Body of pancreas (tissue), 4 donors: ENCODE results near the gene MEGF10. TPM values are rescaled to one million over a fixed set of nuclear protein-coding genes. Genes with fewer than 3 reads are reported as not detected.
"Not testable (repeated sequence)": the region's sequence is repeated elsewhere in the genome, so short reads cannot be mapped to it uniquely, and the experiment has no call there.

Experiments
- ATAC-seq: fragments of 150-250 bp; one replicate; pipeline ENCODE4 v1.9.1; 2016
- DNase-seq, 4 donors: peaks; one replicate each; pipeline ENCODE4 v3.0.0-alpha.2; 2019
- H3K27ac ChIP-seq, 4 donors: fragments of 200-600 bp; sonication (generic); 1 replicate in 3 of 4; 2 replicates in 1 of 4; pipeline versions ENCODE4 v1.5.1 to v1.6.1; 2016 to 2019; ENCODE audit warnings: mild to moderate bottlenecking in 1 of 4, mixed read lengths in 1 of 4, moderate library complexity in 1 of 4
- H3K27me3 ChIP-seq, 2 donors: fragments of 200-600 bp; sonication (generic); one replicate each; pipeline ENCODE4 v1.6.0; 2016; ENCODE audit warnings: mild to moderate bottlenecking in 1 of 2
- H3K36me3 ChIP-seq, 2 donors: fragments of 200-600 bp; sonication (generic); replicated peaks in 1 of 2; 2 replicates each; pipeline ENCODE4 v1.5.1; 2016; ENCODE audit warnings: low read depth in 2 of 2; ENCODE audit not compliant: insufficient read depth in 1 of 2
- H3K4me1 ChIP-seq: fragments of 200-600 bp; sonication (generic); one replicate; pipeline ENCODE4 v1.6.0; 2016
- H3K4me3 ChIP-seq, 2 donors: fragments of 200-600 bp; sonication (generic); 1 replicate in 1 of 2; 2 replicates in 1 of 2; pipeline ENCODE4 v1.5.1; 2016 to 2019
- H3K9me3 ChIP-seq, 3 donors: fragments of 200-600 bp; sonication (generic); 1 replicate in 2 of 3; 2 replicates in 1 of 3; pipeline ENCODE4 v1.5.1; 2016
- CTCF ChIP-seq, 7 experiments: fragments of 450-650 bp in 4 of 7; fragments of 200-600 bp in 3 of 7; sonication (generic) in 3 of 7; IDR thresholded peaks; one replicate each; pipeline ENCODE4 v1.5.1; 2016 to 2019; ENCODE audit warnings: antibody characterized with exemption in 7 of 7
- POLR2A ChIP-seq, 3 donors: fragments of 450-650 bp; IDR thresholded peaks; one replicate each; pipeline ENCODE4 v1.6.1; 2016; ENCODE audit warnings: antibody characterized with exemption in 3 of 3, mild to moderate bottlenecking in 2 of 3
- WGBS, 2 donors: methylation state at CpG; one replicate each; pipeline ENCODE4 v1.1.5; 2017; 5-methylcytosine and 5-hydroxymethylcytosine counted together
- intact Hi-C: fragments of 100-400 bp; cut with DNase I; formaldehyde crosslinking; loops from one replicate; pipeline ENCODE4 v1.15.1; 2023
- total RNA-seq, 2 donors: library from RNA; depleted of rRNA; stranded (reverse); fragments of >200 nt; gene quantifications; one replicate each; pipeline ENCODE4 v1.1.0, GENCODE V29; 2016

MEGF10 gene
- total RNA-seq, 2 donors from 2014 or later = under 0.01 TPM; not detected in 1

GRCh38 chr5:127294829-127295228, 4.2 kb downstream of the MEGF10 start:
- 83 to 91% methylated on average over 1 of the region's 1 CpG for WGBS, 2 donors
- peaks cover 9% of the 10 kb centered on the region for H3K4me1 ChIP-seq
- H3K27ac ChIP-seq = no peak overlapping the region
- no peak overlapping the region for H3K4me3 ChIP-seq
- ATAC-seq (no peak), DNase-seq (no peak)
- TF ChIP-seq CTCF (IDR thresholded peaks at IDR 0.05) (no peak), POLR2A (IDR thresholded peaks at IDR 0.05) (no peak)
- intact Hi-C loops = loop anchor here (10.0 kb wide), 1 partner anchor 200 kb away; no protein-coding TSS in a partner anchor
- H3K9me3 ChIP-seq = no peaks in the 10 kb centered on the region
- no peaks in the 10 kb centered on the region for H3K36me3 ChIP-seq
- H3K27me3 ChIP-seq = no peaks in the 10 kb centered on the region

- peaks cover 4% of the 10 kb centered on the region for H3K4me1 ChIP-seq
- 69 to 70% methylated on average over 1 of the region's 1 CpG for WGBS, 2 donors
- H3K4me3 ChIP-seq = no peak overlapping the region
- no peak for ATAC-seq
- no peak for TF ChIP-seq CTCF (IDR thresholded peaks at IDR 0.05)
- TF ChIP-seq POLR2A (IDR thresholded peaks at IDR 0.05) = no peak
- intact Hi-C loops = loop anchor here (10.0 kb wide), 1 partner anchor 199 kb away; no protein-coding TSS in a partner anchor
- no peak for DNase-seq
- no peaks in the 10 kb centered on the region for H3K9me3 ChIP-seq
- H3K27ac ChIP-seq = no peak overlapping the region
- no peaks in the 10 kb centered on the region for H3K36me3 ChIP-seq
- H3K27me3 ChIP-seq = no peaks in the 10 kb centered on the region
Measured at GRCh38 chr5:127295454-127295853, 4.9 kb downstream of the MEGF10 start.

- Histone ChIP-seq H3K4me1 (no peaks in the 10 kb centered on the region), H3K9me3 (no peaks in the 10 kb centered on the region), H3K27me3 (no peaks in the 10 kb centered on the region), H3K4me3 (no peak overlapping the region), H3K27ac (no peak overlapping the region), H3K36me3 (no peaks in the 10 kb centered on the region)
- no peak for DNase-seq
- intact Hi-C loops = loop anchor here (10.0 kb wide), 1 partner anchor 198 kb away; no protein-coding TSS in a partner anchor
- ATAC-seq = no peak
- TF ChIP-seq CTCF (IDR thresholded peaks at IDR 0.05) (no peak), POLR2A (IDR thresholded peaks at IDR 0.05) (no peak)
Measured at GRCh38 chr5:127296321-127296720, 5.7 kb downstream of the MEGF10 start.

GRCh38 chr5:127296894-127297293, 6.3 kb downstream of the MEGF10 start:
- not testable (repeated sequence) for H3K36me3 ChIP-seq, DNase-seq, ATAC-seq

GRCh38 chr5:127297348-127298035, 6.9 kb downstream of the MEGF10 start:
- Histone ChIP-seq H3K9me3 (no peaks in the 10 kb centered on the region), H3K4me3 (no peak overlapping the region), H3K36me3 (no peaks in the 10 kb centered on the region), H3K27ac (no peak overlapping the region), H3K4me1 (no peaks in the 10 kb centered on the region), H3K27me3 (no peaks in the 10 kb centered on the region)
- DNase-seq = no peak
- intact Hi-C loops = loop anchor here (10.0 kb wide), 1 partner anchor 197 kb away; no protein-coding TSS in a partner anchor
- TF ChIP-seq POLR2A (IDR thresholded peaks at IDR 0.05) (no peak), CTCF (IDR thresholded peaks at IDR 0.05) (no peak)
- no peak for ATAC-seq
- WGBS, 2 donors = 54 to 59% methylated on average over 4 of the region's 4 CpGs

More at GRCh38 chr5:127296894-127297293, 6.3 kb downstream of the MEGF10 start:
- not testable (repeated sequence) for H3K4me1 ChIP-seq, H3K27me3 ChIP-seq, H3K9me3 ChIP-seq, H3K27ac ChIP-seq, H3K4me3 ChIP-seq
- whole genome bisulfite sequencing, 2 donors = 67 to 86% methylated on average over 5 of the region's 5 CpGs
- intact Hi-C loops = loop anchor here (10.0 kb wide), 1 partner anchor 198 kb away; no protein-coding TSS in a partner anchor
